Effector memory CD8-positive, alpha-beta T cell (primary cell): ENCODE results near the gene RDH13.
"Not testable (repeated sequence)": the region's sequence is repeated elsewhere in the genome, so short reads cannot be mapped to it uniquely, and the experiment has no call there.

Source experiments
- ATAC-seq: fragments of 150-1000 bp; cut with Tn5 transposase; replicated peaks from 2 replicates; pipeline ENCODE4 v1.10.0; 2021; ENCODE audit warnings: mild to moderate bottlenecking, moderate library complexity
- DNase-seq, 3 experiments: peaks; one replicate each; pipeline ENCODE4 v3.0.0; 2021
- H3K27ac Mint-ChIP-seq, 2 donors: one replicate each; pipeline ENCODE4 v1.8.0; 2022; ENCODE audit warnings: mild to moderate bottlenecking in 2 of 2, mixed read lengths in 2 of 2, moderate library complexity in 2 of 2
- H3K27me3 Mint-ChIP-seq, 2 donors: one replicate each; pipeline ENCODE4 v1.8.0; 2022; ENCODE audit warnings: mixed read lengths in 2 of 2
- H3K36me3 Mint-ChIP-seq: one replicate; pipeline ENCODE4 v1.8.0; 2022; ENCODE audit warnings: mild to moderate bottlenecking, moderate library complexity, mixed read lengths; ENCODE audit not compliant: insufficient read depth
- H3K4me1 Mint-ChIP-seq, 2 donors: one replicate each; pipeline ENCODE4 v1.8.0; 2022; ENCODE audit warnings: low read depth in 2 of 2, mixed read lengths in 2 of 2
- H3K4me3 Mint-ChIP-seq, 2 donors: one replicate each; pipeline ENCODE4 v1.8.0; 2022; ENCODE audit warnings: mild to moderate bottlenecking in 2 of 2, mixed read lengths in 2 of 2, moderate library complexity in 2 of 2
- H3K9me3 Mint-ChIP-seq, 2 donors: one replicate each; pipeline ENCODE4 v1.8.0; 2022; ENCODE audit warnings: mixed read lengths in 2 of 2

The RDH13 gene

GRCh38 chr19:55000761-55001160 is 62.2 kb downstream of the RDH13 start:
- H3K9me3 Mint-ChIP-seq = peaks cover 4 to 15% of the 10 kb centered on the region in 2 donors
- peaks cover 11 to 47% of the 10 kb centered on the region in 2 donors for H3K27me3 Mint-ChIP-seq
- peaks cover 22% of the 10 kb centered on the region for H3K36me3 Mint-ChIP-seq
- no peak overlapping the region for H3K4me3 Mint-ChIP-seq
- H3K27ac Mint-ChIP-seq = no peak overlapping the region
- ATAC-seq (no peak), DNase-seq (no peak)
- H3K4me1 Mint-ChIP-seq = peaks cover 0 to 1% of the 10 kb centered on the region in 2 donors

GRCh38 chr19:54998751-54999239 is 64.2 kb downstream of the RDH13 start:
- not testable (repeated sequence) for H3K4me1 Mint-ChIP-seq, H3K9me3 Mint-ChIP-seq, H3K4me3 Mint-ChIP-seq, DNase-seq, ATAC-seq
- Mint-ChIP-seq H3K27me3 (peaks cover 11 to 44% of the 10 kb centered on the region in 2 donors), H3K36me3 (peaks cover 12% of the 10 kb centered on the region), H3K27ac (peak overlapping the region in 1 of 2 donors; percentile 49)

DNA sequence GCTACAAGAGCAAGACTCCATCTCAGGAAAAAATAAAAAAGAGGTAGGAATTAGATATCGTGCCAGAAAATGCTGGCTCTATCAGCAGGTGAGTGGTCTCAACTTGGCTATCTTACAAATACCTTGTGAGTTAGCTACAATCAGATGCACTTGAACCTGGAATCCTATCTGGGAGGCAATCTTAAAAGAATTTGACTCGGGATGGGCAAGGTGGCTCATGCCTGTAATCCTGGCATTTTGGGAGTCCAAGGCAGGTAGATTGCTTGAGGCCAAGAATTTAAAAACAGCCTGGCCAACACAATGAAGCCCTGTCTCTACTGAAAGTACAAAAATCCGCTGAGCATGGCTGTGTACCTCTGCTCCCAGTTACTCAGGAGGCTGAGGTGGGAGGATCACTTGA is 67.4 kb downstream of the RDH13 start:
- H3K9me3 Mint-ChIP-seq = peaks cover 0 to 1% of the 10 kb centered on the region in 2 donors
- peaks cover 13% of the 10 kb centered on the region for H3K36me3 Mint-ChIP-seq
- ATAC-seq (no peak), DNase-seq (no peak)
- H3K4me1 Mint-ChIP-seq = no peaks in the 10 kb centered on the region
- H3K27ac Mint-ChIP-seq = no peak overlapping the region
- H3K4me3 Mint-ChIP-seq = no peak overlapping the region
- H3K27me3 Mint-ChIP-seq = peaks cover under 1 to 24% of the 10 kb centered on the region in 2 donors
